Measurements from ENCODE around the gene LGR5. TPM values are rescaled to one million over a fixed set of nuclear protein-coding genes. Genes with fewer than 3 reads are reported as not detected.
"Not testable (repeated sequence)": the region's sequence is repeated elsewhere in the genome, so short reads cannot be mapped to it uniquely, and the experiment has no call there.

Gene LGR5
- total and polyA plus RNA-seq, 2 of the 13 experiments (the other 11 are each of a cell fraction or from before 2014, with no cell fraction given) = 37.0 to 121 TPM

GRCh38 chr12:71555789-71556188 is 116.2 kb downstream of the LGR5 start:
- Histone ChIP-seq H3K4me1 (ENCODE audit: insufficient read depth, low read length) (peaks cover 52% of the 10 kb centered on the region), H3K36me3 (replicated peaks in 1 of 2; ENCODE audit: control insufficient read depth in 1 of 2, insufficient read depth in 2 of 2, low read length in 2 of 2) (peaks cover 16 to 44% of the 10 kb centered on the region in 2 experiments)
- in situ Hi-C loops (cut with HindIII; ENCODE audit: extremely low pct_ligation_motif_present, low pct_unique_long_range_greater_than_20kb); ATAC-seq; H3K4me3 ChIP-seq (replicated peaks in 1 of 3; ENCODE audit: insufficient read depth in 1 of 3, low read depth in 2 of 3, low read length in 3 of 3); H3K27me3 ChIP-seq (ENCODE audit: control insufficient read depth in 1 of 2, insufficient read depth in 2 of 2, low read length in 2 of 2); BruUV-seq (replicated peaks); H2AFZ ChIP-seq (ENCODE audit: low read length); H3K4me2 ChIP-seq (ENCODE audit: low read depth, low read length); H3K79me2 ChIP-seq (ENCODE audit: insufficient read depth, low read length); H3K27ac ChIP-seq (ENCODE audit: extremely low read length, insufficient read depth, low read length); FAIRE-seq; CTCF ChIA-PET (ENCODE audit: low intra/inter-chr PET ratio, low total read pairs); POLR2A ChIA-PET; H3K9ac ChIP-seq (ENCODE audit: insufficient read depth, low read depth, low read length); H3K9me3 ChIP-seq (ENCODE audit: low read length); H4K20me1 ChIP-seq (ENCODE audit: insufficient read depth, low read length); DNase-seq (ENCODE audit: low spot score): not testable (repeated sequence)
- WGBS (ENCODE audit: low lambda C conversion rate) = 96% methylated on average over 1 of the region's 1 CpG
- intact Hi-C loops (cut with micrococcal nuclease; ENCODE audit: unreplicated experiment) = loop anchor here (5.0 kb wide), 1 partner anchor 192 kb away; no protein-coding TSS in a partner anchor

DNA sequence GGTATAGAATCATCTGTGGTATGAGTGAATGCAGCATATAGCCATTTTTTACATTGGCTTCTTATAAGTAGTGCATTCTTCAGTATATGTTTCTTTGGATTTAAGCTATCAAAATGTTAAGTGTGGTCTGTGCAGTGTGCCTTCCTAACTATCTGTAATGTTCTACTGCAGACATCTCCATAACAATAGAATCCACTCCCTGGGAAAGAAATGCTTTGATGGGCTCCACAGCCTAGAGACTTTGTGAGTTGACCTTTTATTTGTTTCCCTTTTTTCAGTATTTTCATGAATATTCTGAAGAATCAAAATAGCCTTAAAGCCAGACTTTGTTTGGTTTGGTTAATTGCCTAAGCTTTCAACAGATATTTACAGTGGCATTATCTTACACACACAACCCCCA is 116.8 kb downstream of the LGR5 start:
- H3K4me1 ChIP-seq (ENCODE audit: insufficient read depth, low read length) = peaks cover 46% of the 10 kb centered on the region
- DNase-seq (ENCODE audit: low spot score) (no peak), FAIRE-seq (no peak), ATAC-seq (no peak)
- H3K79me2 ChIP-seq (ENCODE audit: insufficient read depth, low read length) = no peaks in the 10 kb centered on the region
- no peaks in the 10 kb centered on the region for H3K9me3 ChIP-seq (ENCODE audit: low read length)
- H4K20me1 ChIP-seq (ENCODE audit: insufficient read depth, low read length) = peaks cover 9% of the 10 kb centered on the region
- no peak overlapping the region for H3K4me2 ChIP-seq (ENCODE audit: low read depth, low read length)
- BruUV-seq (replicated peaks) = no TSS peak
- in situ Hi-C loops (cut with HindIII; ENCODE audit: extremely low pct_ligation_motif_present, low pct_unique_long_range_greater_than_20kb) (no loop called here), intact Hi-C loops (cut with micrococcal nuclease; ENCODE audit: unreplicated experiment) (loop anchor here (5.0 kb wide), 1 partner anchor 191 kb away; no protein-coding TSS in a partner anchor)
- ChIA-PET CTCF (ENCODE audit: low intra/inter-chr PET ratio, low total read pairs) (no interaction called here), POLR2A (interaction anchor here (0.7 to 1.2 kb wide), 2 partner anchors 114 to 117 kb away, joined by 3 to 4 read pairs; no protein-coding TSS in a partner anchor)
- H3K27ac ChIP-seq (ENCODE audit: extremely low read length, insufficient read depth, low read length) = no peak overlapping the region
- no peak overlapping the region for H3K9ac ChIP-seq (ENCODE audit: insufficient read depth, low read depth, low read length)
- H2AFZ ChIP-seq (ENCODE audit: low read length) = no peak overlapping the region
- no peaks in the 10 kb centered on the region for H3K27me3 ChIP-seq (ENCODE audit: control insufficient read depth in 1 of 2, insufficient read depth in 2 of 2, low read length in 2 of 2)
- no peak overlapping the region for H3K4me3 ChIP-seq (replicated peaks in 1 of 3; ENCODE audit: insufficient read depth in 1 of 3, low read depth in 2 of 3, low read length in 3 of 3)
- peaks cover 19 to 50% of the 10 kb centered on the region in 2 experiments for H3K36me3 ChIP-seq (replicated peaks in 1 of 2; ENCODE audit: control insufficient read depth in 1 of 2, insufficient read depth in 2 of 2, low read length in 2 of 2)
- TF ChIP-seq ZFP91 (CRISPR knock-in tag; IDR thresholded peaks at IDR 0.05; ENCODE audit: borderline replicate concordance) = no peak
- no peak for TF ChIP-seq SUZ12 (IDR thresholded peaks at IDR 0.05; ENCODE audit: low read depth, low read length)
- TF ChIP-seq, protein P1, sequence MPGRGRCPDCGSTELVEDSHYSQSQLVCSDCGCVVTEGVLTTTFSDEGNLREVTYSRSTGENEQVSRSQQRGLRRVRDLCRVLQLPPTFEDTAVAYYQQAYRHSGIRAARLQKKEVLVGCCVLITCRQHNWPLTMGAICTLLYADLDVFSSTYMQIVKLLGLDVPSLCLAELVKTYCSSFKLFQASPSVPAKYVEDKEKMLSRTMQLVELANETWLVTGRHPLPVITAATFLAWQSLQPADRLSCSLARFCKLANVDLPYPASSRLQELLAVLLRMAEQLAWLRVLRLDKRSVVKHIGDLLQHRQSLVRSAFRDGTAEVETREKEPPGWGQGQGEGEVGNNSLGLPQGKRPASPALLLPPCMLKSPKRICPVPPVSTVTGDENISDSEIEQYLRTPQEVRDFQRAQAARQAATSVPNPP (CRISPR knock-in tag; IDR thresholded peaks at IDR 0.05) = no peak
- no peak for TF ChIP-seq EED (CRISPR knock-in tag; IDR thresholded peaks at IDR 0.05)
- no peak for TF ChIP-seq TRIM24 (CRISPR knock-in tag; IDR thresholded peaks at IDR 0.05)
- no peak for TF ChIP-seq RARA (CRISPR knock-in tag; IDR thresholded peaks at IDR 0.05)
- TF ChIP-seq HNF4A (CRISPR knock-in tag; IDR thresholded peaks at IDR 0.05) = no peak
- no peak for TF ChIP-seq PRMT3 (CRISPR knock-in tag; IDR thresholded peaks at IDR 0.05; ENCODE audit: borderline replicate concordance, low read depth)
- TF ChIP-seq RBFOX2 (IDR thresholded peaks at IDR 0.05; ENCODE audit: low read depth, low read length) = no peak
- TF ChIP-seq ZNF549 (CRISPR knock-in tag; IDR thresholded peaks at IDR 0.05) = no peak
- no peak for TF ChIP-seq MBNL3 (CRISPR knock-in tag; conservative IDR thresholded peaks at IDR 0.05)
- TF ChIP-seq MATR3 (CRISPR knock-in tag; IDR thresholded peaks at IDR 0.05) = no peak
- TF ChIP-seq ZNF383 (CRISPR knock-in tag; IDR thresholded peaks at IDR 0.05; ENCODE audit: borderline replicate concordance) = no peak
- TF ChIP-seq ZNF281 (CRISPR knock-in tag; IDR thresholded peaks at IDR 0.05; ENCODE audit: borderline replicate concordance) = no peak
